NCI-H524 (cell line): ENCODE data around the gene CDC42SE2.
"Not testable (repeated sequence)": the region's sequence is repeated elsewhere in the genome, so short reads cannot be mapped to it uniquely, and the experiment has no call there.

Source experiments
- DNase-seq, 2 experiments: peaks; one replicate each; lab custom pipeline; 2025; lab: John Stamatoyannopoulos, UW

CDC42SE2 gene

DNA sequence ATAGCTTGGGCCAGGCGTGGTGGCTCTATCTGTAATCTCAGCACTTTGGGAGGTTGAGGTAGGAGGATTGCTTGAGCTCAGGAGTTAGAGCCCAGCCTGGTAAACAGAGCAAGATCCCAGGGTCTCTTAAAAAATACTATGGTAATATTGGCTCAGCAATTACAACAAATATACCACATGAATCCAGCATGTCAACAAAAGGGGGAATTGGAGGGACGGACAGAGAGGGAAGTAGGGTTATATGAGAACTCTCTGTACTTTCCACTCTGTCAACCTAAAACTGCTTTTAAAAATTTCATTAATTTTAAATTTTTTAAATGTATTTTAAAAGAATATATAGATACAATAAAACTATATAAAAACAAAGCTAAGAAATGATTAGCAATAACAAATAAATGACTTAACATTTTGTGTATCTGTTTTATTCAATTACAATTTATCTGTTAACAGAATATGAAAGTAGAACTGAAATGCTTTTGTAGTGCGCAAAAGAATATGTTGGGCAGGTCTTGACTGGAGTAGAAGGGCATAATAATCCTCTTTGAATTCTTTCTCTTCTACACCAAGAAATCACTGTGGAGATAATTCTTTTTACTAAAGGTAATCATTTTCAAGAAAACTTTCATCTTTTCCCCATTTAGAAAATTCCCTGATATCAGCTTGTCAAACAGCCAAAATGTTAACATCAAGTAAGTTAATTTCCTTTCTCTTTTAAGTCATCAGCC lies 12.9 kb upstream of the CDC42SE2 start:
- no peak for DNase-seq

DNA sequence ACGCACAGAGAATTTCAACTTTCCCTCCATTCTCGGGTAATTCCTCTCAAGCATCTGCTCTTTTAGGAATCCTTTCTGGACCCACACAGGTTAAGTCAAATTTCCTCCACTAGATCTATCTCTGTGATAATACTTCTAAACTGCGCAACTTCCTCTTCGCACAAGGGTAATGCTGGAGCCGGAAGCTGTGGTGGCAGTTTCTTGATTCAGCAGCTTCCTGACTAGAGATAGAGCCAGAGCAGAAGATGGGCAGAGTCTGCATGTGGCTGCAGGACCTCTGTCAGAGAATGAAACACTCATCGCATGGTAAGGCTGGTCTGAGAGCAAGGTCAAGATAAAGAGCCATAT lies 11.1 kb upstream of the CDC42SE2 start:
- no peak for DNase-seq

DNA sequence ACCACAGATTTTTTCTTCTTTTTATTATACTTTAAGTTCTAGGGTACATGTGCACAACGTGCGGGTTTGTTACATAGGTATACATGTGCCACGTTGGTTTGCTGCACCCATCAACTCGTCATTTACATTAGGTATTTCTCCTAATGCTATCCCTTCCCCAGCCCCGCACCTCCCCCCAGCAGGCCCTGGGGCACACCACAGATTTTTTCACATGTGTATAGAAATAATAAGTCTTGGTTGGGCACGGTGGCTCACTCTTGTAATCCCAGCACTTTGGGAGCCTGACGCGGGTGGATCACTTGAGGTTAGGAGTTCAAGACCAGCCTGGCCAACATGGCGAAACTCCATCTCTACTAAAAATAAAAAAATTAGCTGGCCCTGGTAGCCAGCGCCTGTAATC lies 9.8 kb upstream of the CDC42SE2 start:
- DNase-seq, result not testable (repeated sequence)

DNA sequence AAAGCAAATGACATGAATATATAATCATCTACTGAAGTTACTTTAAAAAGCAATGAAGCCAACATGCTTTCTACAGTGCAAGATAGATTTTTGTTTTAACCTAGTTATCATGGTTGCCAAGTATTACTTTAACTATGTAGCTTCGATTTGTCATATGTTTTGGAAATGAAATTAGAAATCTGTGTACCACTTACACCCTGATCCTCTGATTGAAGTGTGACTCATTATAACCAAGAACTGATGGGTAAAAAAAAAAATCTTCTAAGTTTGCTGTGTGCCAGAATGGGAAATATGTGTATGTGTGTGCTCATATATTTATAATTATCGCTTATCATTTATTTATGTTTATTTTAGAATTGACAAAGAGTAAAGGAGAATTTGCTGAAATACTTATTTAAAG lies 9.1 kb upstream of the CDC42SE2 start:
- DNase-seq, result no peak

DNA sequence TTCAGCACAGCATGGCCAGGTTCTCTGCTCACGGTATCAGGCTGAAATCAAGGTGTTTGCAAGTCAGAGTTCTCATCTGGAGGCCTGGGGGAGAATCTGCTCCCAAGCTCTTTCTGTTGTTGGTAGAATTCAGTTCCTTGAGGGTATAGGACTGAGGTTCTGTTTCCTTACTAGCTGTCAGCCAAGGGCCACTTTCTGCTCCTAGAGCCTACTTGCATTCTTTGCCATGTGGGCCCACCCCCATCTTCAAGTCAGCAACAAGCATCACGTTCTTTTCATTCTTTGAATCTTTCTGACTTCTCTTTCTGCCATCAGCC lies 7.4 kb upstream of the CDC42SE2 start:
- no peak for DNase-seq

DNA sequence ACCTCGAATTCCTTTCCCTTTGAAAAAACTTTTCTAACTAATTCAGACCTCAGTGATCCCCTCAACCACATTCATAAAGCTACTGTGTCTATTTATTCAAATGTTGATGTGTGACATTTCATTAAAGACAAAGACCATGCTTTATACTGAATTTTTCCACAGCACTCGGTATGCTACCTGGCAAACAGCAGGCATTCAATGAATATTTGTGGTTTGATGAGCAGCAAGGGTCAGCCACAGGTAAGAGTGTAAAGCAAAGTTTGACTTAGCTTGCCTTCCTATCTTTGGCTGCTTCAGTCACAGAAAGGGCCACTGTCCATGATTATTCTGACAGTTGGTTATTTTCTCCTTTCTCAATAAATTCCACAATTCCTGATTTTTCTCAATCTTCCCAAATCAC lies 5.1 kb upstream of the CDC42SE2 start:
- no peak for DNase-seq

DNA sequence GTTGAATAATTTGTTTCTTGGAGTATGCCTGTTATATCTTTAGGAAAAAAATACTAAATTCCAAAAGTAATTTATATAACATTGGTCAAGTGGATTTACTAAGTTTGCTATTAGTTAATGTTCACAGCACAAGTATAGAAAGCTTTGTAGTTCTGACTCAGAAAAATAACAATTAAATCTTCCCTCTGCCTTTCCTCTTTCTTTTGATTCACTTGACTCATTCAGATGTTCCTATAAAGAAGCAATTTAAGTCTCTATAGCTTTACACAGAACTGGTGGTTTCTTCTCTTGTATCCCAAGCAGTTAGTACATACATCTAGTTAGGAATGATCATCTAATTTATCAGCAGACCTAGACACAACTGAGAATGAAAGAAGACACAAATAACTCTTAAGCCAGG lies 4.5 kb upstream of the CDC42SE2 start:
- DNase-seq, result no peak

DNA sequence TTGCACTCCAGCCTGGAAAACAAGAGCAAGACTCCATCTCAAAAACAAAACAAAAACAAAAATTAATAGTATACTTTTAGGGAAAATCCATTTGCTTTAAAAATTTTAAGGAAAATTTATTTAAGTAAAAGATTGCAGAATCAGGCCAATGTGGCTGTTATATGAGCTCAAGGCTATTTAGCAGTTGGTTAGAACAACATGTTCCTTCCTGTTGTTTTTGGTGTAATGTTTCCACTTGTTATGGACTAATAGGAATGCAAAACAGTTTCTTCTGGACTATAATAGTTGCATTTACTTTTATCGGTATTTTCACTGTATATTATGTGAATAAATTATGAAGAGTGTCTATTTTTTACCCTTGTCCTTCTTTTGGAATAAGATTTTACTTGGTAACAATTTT lies 3.0 kb upstream of the CDC42SE2 start:
- no peak for DNase-seq

DNA sequence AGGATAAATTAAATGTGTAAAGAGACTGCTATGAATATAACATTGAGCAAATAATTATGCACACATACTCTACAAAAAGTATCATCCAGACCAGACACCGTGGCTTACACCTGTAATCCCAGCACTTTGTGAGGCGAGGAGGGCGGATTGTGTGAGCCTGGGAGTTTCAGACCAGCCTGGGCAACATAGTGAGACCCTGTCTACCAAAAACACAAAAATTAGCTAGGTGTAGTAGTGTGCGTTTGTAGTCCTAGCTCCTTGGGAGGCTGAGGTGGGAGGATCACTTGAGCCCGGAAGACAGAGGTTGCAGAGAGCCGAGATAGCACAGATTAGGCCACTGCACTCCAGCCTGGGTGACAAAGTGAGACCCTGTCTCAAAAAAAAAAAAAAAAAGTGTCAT lies 2.4 kb upstream of the CDC42SE2 start:
- DNase-seq, result no peak

DNA sequence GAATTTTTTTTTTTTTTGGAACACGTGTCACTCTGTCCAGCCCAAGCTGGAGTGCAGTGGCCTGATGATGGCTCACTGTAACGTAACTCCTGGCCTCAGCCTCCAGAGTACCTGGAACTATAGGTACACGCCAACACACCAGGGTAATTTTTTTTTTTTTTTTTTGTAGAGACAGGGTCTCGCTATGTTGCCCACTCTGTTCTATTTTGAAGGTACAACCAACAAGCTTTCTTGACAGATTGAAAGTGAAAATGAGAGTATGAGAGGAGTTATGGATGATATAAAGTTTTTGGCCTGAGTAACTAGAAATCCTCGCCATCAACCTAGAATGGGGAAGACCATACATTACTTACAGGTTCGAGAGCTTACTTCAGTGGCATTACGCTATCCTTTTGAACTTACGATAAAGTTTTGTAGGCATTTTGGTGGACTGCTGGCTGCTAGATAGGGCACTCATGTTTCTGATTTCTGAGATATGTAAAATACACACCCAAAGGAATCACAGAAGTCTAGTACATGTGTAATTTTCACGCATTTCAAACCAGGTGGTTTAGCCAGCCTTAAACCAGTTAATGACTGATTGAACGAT lies 806 bp upstream of the CDC42SE2 start:
- DNase-seq, result peak in 1 of 2 experiments; percentile 15

DNA sequence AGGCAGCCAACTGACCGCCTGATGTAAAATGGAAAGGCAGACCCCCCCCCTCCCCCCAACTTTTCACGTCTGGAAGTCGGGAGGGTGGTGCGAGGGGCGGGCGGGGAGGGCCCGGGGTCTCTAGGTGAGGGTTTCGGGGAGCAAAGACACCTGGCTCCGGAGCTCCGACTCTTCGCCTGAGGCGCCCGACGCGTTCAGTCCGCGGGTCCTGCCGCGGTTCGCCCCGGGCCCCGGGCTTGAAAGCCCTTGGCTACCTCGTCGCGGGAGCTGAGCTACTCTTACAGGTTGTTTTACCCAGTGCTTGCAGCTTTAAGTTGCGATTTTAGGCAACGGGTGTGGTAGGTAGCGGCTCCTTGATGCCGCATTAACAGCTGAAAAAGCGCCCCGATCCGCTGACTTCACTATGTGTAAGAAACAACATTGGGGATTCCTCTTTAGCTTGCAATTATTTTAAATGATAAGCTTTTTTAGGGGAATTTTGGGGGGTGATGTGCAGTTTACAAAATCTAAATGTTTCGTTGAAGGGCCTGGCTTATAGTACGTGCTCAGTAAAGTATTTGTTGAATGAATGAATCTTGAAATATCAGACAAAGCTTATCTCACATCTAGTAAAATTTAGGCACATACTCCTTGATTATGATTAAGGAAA lies 722 bp downstream of the CDC42SE2 start:
- peak; percentile 21 to 31 for DNase-seq

DNA sequence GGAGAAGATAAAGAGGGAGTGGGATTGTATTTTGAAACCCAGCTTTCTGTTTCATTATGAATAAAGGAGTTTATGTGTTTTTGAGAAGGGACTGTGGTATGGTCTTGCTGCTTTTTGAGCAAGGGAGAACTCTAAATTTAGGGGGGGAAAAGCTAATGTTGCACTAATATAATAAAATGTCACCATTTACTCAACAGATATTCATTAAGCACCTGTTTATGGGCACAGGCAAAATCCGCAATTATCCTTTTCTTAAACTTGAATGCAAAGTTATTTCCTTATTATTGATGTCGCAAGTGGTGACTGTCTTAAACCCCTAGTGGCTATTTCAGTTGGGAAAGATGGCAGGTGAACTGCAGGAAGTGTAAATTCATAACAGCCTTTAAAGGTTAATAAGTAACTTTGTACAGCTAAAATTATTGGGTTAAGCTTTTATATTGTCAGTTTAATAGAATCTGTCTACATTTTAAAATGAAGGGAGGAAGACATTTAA lies 1.5 kb downstream of the CDC42SE2 start:
- peak in 1 of 2 experiments; percentile 8 for DNase-seq

DNA sequence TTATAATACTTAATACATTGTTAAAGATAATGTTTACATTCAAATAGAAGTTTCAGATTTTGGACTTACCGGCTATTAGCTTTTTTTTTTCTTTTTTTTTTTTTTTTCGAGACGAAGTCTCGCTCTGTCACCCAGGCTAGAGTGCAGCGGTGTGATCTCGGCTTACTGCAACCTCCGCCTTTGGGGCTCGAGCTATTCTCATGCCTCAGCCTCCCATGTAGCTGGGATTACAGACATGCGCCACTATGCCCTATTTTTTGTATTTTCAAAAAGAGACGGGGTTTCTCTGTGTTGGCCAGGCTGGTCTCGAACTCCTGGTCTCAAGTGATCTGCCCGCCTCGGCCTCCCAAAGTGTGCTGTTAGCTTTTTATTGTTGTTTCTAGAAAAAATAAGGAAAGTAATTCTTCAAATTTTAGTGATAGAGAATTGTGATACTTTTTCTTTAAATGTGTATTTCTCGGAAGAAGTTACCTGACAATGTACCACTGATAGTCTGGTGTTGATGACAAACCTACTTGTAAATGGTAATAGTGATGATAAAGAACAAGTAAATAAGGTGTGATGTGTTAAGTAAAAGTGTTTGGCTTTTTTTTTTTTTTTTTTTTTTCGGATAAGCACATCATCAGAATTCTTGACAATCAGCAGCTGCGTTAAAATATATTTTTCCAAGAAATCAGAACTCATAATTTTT lies 2.7 kb downstream of the CDC42SE2 start:
- no peak for DNase-seq

DNA sequence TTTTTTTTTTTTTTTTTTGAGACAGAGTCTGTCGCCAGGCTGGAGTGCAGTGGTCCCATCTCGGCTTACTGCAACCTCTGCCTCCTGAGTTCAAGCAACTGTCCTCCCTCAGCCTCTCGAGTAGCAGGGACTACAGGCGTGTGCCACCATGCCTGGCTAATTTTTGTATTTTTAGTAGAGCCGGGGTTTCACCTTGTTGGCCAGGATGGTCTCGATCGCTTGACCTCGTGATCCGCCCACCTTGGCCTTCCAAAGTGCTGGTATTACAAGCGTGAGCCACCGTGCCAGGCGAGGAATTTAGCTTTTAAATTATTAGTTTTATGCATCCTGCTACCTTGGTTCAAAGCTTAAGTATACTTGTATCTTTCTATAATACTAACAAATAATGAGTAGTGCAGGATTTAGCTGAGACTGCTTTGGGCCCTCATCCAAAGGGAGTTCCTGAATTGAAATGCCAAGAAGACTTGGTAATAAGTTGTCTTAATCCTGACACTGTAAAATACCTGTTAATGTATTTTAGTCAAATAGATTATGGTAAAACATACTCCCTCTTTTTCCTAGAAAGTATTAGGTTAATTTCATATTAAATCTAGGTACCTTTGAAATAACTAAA lies 5.0 kb downstream of the CDC42SE2 start:
- DNase-seq, result no peak

DNA sequence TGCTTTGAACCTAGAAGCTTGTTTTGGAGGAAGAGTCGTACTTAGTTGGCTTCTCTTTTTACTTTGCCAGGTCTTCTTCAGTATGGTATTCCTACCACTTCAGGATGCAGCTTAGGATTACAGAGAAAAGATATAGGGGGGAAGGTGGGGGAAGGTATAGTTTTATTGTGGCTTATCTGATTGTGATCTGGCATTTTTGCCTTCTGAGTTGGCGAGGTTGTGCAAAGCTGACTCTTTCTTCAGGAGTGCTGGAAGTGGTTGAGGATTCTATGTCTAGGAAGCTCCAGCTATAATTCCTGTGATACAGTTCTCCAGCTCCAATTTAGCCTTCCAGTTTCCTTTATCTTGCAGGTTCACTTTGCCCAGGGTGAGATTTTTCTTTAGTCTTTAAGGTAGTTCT lies 7.0 kb downstream of the CDC42SE2 start:
- DNase-seq, result no peak

DNA sequence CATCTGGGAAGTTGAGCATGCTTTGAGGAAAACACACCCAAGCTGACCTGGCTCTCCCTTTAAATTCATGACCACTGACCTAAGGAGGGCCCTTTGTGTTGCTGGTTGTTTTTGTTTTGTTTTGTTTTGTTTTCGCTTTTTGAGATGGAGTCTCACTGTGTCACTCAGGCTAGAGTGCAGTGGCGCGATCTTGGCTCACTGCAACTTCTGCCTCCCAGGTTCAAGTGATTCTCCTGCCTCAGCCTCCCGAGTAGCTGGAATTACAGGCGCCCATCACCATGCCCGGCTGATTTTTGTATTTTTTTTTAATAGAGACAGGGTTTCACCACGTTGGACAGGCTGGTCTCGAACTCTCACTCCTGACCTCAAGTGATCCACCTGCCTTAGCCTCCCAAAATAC lies 8.0 kb downstream of the CDC42SE2 start:
- not testable (repeated sequence) for DNase-seq

DNA sequence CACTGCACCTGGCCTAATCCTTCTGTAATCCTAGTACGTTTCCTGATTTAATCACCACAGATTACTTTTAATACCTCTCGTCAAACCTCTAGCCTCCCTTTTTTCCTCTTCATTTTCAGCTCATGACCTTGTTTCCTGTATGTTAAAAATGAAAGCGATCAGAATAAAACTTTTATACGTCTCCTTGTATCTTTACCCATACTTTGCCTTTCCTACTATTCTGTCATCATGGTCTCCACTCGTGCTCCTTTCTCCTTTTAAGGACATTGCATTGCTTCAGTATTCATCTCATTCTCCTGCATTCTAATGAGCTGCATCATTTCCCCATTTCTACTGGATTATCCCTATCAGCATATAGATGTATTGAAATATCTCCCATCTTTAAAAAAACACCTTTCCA lies 8.5 kb downstream of the CDC42SE2 start:
- DNase-seq, result no peak

DNA sequence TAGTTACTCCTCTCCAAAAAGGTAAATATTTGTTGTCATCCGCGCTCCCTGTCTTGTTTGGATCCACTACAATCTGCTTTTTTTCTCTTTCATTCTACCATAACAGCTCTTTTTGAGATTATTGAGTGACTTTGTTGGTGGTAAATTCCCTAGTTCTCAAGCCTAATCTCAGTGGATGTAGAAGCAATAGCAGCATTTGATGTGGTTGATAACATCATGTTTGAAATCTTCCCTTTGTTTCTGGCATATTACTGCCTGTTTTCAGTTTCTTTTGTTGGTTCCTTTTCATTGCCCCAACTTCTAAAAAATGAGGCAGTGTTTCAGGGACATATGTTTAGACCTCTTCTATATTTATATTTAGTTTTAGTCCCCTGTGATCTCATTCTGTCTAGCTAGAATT lies 8.9 kb downstream of the CDC42SE2 start:
- no peak for DNase-seq

DNA sequence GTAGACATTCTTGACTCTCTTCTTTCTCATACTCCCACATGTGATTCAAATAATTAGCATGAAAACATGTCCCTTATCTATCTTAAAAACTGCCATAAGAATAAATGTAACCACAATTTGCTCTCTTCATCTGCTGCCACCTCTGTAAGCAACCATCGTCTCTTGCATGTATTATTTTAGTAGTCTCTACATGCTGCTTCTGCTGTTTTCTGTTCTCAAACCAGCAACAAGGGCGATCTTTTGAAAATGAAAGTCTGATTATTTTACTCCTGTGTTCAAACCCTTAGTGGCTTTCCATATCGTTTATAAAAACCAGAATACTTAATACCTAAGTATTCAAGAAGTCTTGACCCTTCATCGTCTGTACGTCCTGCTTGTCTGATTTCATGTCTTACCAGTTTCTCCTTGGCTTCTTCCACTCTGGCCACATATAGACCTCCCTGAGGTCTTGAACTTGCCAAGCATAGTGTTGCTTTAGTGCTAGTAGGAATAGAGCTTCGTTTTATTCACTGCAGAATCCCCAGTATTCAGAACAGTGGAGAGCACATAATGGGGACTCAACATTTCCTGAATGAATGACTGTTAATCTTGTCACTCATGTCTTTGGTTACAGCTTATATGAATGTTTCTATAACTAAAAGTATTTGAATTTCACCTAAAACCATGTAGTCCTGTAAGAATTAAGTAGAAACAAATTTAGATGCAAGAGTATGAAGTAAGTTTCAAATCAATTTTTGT lies 10.6 kb downstream of the CDC42SE2 start:
- DNase-seq, result no peak

DNA sequence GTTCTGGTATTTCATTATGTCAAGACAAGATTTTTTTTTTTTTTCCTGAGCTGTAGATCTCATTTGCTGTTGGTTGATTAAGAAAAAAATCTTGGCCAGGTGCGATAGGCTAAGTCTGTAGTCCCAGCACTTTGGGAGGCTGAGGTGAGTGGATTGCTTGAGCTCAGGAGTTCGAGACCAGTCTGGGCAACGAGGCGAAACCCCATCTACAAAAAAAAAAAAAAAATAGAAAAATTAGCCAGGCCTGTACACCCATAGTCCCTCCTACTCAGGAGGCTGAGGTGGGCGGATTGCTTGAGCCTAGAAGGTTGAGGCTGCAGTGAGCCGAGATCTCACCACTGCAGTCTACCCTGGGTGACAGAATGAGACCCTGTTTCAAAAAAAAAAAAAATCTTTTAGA lies 12.2 kb downstream of the CDC42SE2 start:
- no peak for DNase-seq

DNA sequence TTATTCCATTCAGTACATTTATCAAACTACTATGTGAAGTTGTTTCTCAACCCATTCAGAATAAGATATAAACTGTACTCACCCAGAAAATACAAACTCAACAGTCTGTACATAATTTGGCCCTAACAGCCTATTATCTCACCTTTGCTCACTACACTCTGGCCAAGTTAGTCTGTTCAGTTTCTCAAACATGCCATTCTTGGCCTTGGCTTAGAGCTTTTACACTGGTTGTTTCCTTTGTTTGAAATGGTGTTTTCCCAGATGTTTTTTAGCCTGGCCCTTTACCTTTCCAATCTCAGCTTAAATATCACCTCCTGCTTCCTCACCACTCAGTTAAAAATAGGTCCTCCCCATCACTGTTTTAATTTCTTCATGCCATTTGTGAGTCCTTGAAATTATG lies 13.6 kb downstream of the CDC42SE2 start:
- no peak for DNase-seq
